Measurements from ENCODE around the gene PRKD2.

GRCh38 chr19:46719629-46720502, 3.0 kb upstream of the PRKD2 start:
- TF ChIP-seq CTCF (IDR thresholded peaks at IDR 0.05) (no peak), POLR2A (IDR thresholded peaks at IDR 0.05) (no peak), POLR2AphosphoS5 (IDR thresholded peaks at IDR 0.05) (no peak), EP300 (IDR thresholded peaks at IDR 0.05) (no peak)
